BLaER1 treated with 17β-estradiol and CSF1 and Interleukin-3, amounts not matched to agents 10 nM and 100 nM (cell line): ENCODE results near the gene PCED1B.
A peak's percentile ranks its signal among the peaks of the same experiment; 100 is the strongest.

Experiments
- H3K27ac ChIP-seq, 11 experiments: shearing (Covaris generic); formaldehyde crosslinking; 2 replicates each; pipeline ENCODE4 v1.8.1; 2022
- H3K27me3 ChIP-seq, 11 experiments: shearing (Covaris generic); formaldehyde crosslinking; 2 replicates each; pipeline ENCODE4 v1.8.1; 2022
- H3K36me3 ChIP-seq, 11 experiments: shearing (Covaris generic); formaldehyde crosslinking; 2 replicates each; pipeline ENCODE4 v1.8.1; 2022
- H3K4me1 ChIP-seq, 10 experiments: shearing (Covaris generic); formaldehyde crosslinking; 2 replicates each; pipeline ENCODE4 v1.8.1; 2022
- H3K4me2 ChIP-seq, 11 experiments: shearing (Covaris generic); formaldehyde crosslinking; 2 replicates each; pipeline ENCODE4 v1.8.1; 2022
- H3K4me3 ChIP-seq, 10 experiments: shearing (Covaris generic); formaldehyde crosslinking; 2 replicates each; pipeline ENCODE4 v1.8.1; 2022
- H3K9ac ChIP-seq, 11 experiments: shearing (Covaris generic); formaldehyde crosslinking; 2 replicates each; pipeline ENCODE4 v1.8.1; 2022
- H3K9me3 ChIP-seq, 11 experiments: shearing (Covaris generic); formaldehyde crosslinking; replicated peaks in 1 of 11; 2 replicates each; pipeline ENCODE4 v1.8.1; 2022
- H4K20me1 ChIP-seq, 11 experiments: shearing (Covaris generic); formaldehyde crosslinking; 2 replicates each; pipeline ENCODE4 v1.8.1; 2022
- Cebpa-rat ChIP-seq, 11 experiments: shearing (Covaris generic); IDR thresholded peaks; 2 replicates each; pipeline ENCODE4 v1.8.1; 2022

Gene PCED1B

GRCh38 chr12:47082796-47083621, 3.6 kb downstream of the PCED1B start:
- H3K9ac ChIP-seq = no peak overlapping the region
- H3K4me1 ChIP-seq = peaks cover 19 to 61% (median 29%) of the 10 kb centered on the region in 10 experiments
- H4K20me1 ChIP-seq = peaks cover 0 to 2% (median 0%) of the 10 kb centered on the region in 11 experiments; a peak in 1 of 22 replicates
- 0 out of 22 replicates have a peak overlapping the region, but pooled peaks of 2 of the 11 experiments have one; percentile 0 to 28 for H3K4me2 ChIP-seq
- no peak for TF ChIP-seq Cebpa-rat (IDR thresholded peaks at IDR 0.05)
- H3K4me3 ChIP-seq = no peak overlapping the region
- H3K9me3 ChIP-seq = no peaks in the 10 kb centered on the region
- H3K36me3 ChIP-seq = no peaks in the 10 kb centered on the region
- no peak overlapping the region for H3K27ac ChIP-seq
- peaks cover 12 to 53% (median 47%) of the 10 kb centered on the region in 11 experiments for H3K27me3 ChIP-seq

GRCh38 chr12:47084172-47084571, 4.8 kb downstream of the PCED1B start:
- H3K27ac ChIP-seq = no peak overlapping the region
- peaks cover under 1 to 41% (median 35%) of the 10 kb centered on the region in 11 experiments; a peak in 21 of 22 replicates for H3K27me3 ChIP-seq
- no peak overlapping the region for H3K4me3 ChIP-seq
- H3K4me1 ChIP-seq = peaks cover 15 to 53% (median 24%) of the 10 kb centered on the region in 10 experiments
- no peaks in the 10 kb centered on the region for H3K9me3 ChIP-seq
- no peak overlapping the region for H3K9ac ChIP-seq
- H4K20me1 ChIP-seq = no peaks in the 10 kb centered on the region
- no peaks in the 10 kb centered on the region for H3K36me3 ChIP-seq
- peak overlapping the region in 2 of 11 experiments; percentile 58 to 80; a peak in 2 of 22 replicates for H3K4me2 ChIP-seq
- no peak for TF ChIP-seq Cebpa-rat (IDR thresholded peaks at IDR 0.05)

DNA sequence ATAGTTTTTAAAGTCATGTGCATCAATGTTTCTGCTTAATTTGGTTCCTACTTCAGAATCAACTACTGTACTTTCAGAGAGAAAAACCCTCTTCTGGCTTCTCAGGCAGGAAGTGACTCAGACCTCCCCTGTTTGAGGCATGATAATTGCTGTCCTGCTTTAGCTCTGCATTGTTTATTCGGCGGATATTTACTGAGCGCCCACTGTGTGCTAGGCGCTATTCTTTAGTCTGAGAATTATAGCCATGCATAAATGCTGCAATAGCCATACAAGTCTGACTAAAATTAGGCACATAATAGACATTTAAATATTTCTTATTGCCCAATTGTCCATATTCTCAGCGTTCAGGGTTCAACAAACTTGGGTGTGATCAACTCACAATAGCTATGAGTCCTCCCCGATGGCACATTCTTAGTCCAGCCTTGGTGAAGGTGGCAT, 6.4 kb downstream of the PCED1B start:
- H3K4me3 ChIP-seq = no peak overlapping the region
- TF ChIP-seq Cebpa-rat (IDR thresholded peaks at IDR 0.05) = no peak

DNA sequence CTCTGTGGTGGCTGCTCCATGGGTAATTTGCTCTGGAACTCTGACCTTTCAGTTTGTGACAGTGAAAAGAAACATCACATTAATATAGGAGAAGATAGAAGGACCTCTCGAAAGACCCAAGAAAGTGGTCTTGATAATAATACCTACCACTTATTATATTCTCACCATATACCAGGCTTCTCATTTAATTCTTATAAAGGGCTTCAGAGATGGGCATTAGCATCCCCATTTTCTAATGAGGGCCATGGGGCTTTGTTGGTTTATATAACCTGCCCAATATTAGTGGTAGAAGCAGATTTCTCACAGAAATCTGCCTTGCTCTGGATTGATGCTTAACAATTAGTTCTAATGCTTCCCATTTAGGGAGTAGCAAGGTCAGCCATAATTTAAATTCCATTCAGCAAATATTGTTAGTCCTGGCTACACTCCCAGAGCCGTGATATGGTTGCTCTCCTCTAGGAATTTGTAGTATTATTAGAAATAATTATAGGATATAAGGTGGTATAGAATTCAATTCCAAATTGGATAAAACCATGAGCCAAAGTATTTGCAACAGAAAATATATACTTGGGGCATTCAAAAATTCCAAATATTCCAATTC, 7.8 kb downstream of the PCED1B start:
- Histone ChIP-seq H3K9ac (no peak overlapping the region), H3K4me3 (no peak overlapping the region), H4K20me1 (no peaks in the 10 kb centered on the region), H3K4me2 (no peak overlapping the region), H3K4me1 (peaks cover 0 to 31% (median 7%) of the 10 kb centered on the region in 10 experiments; a peak in 10 of 20 replicates), H3K9me3 (peaks cover 0 to 16% (median 0%) of the 10 kb centered on the region in 11 experiments; a peak in 2 of 22 replicates), H3K27ac (no peak overlapping the region), H3K27me3 (peaks cover 0 to 11% (median 5%) of the 10 kb centered on the region in 11 experiments; a peak in 16 of 22 replicates), H3K36me3 (no peaks in the 10 kb centered on the region)
- TF ChIP-seq Cebpa-rat (IDR thresholded peaks at IDR 0.05) = no peak

More for the DNA sequence above, 6.4 kb downstream of the PCED1B start:
- Histone ChIP-seq H3K9me3 (peaks cover 0 to 12% (median 0%) of the 10 kb centered on the region in 11 experiments; a peak in 2 of 22 replicates), H3K36me3 (no peaks in the 10 kb centered on the region), H3K4me2 (peak overlapping the region in 5 of 11 experiments; percentile 0 to 80 (median 58); a peak in 7 of 22 replicates), H3K27me3 (peaks cover 0 to 24% (median 18%) of the 10 kb centered on the region in 11 experiments; a peak in 17 of 22 replicates), H3K27ac (no peak overlapping the region), H3K9ac (no peak overlapping the region; a peak in 1 of 22 replicates), H4K20me1 (no peaks in the 10 kb centered on the region), H3K4me1 (peaks cover 0 to 45% (median 12%) of the 10 kb centered on the region in 10 experiments; a peak in 17 of 20 replicates)

- no peaks in the 10 kb centered on the region for H4K20me1 ChIP-seq
- no peak overlapping the region for H3K4me2 ChIP-seq
- H3K9ac ChIP-seq = no peak overlapping the region
- peaks cover 0 to 16% (median 0%) of the 10 kb centered on the region in 11 experiments; a peak in 2 of 22 replicates for H3K9me3 ChIP-seq
- no peaks in the 10 kb centered on the region for H3K36me3 ChIP-seq
- no peak overlapping the region for H3K4me3 ChIP-seq
- H3K4me1 ChIP-seq = peaks cover 0 to 28% (median 7%) of the 10 kb centered on the region in 10 experiments; a peak in 10 of 20 replicates
- no peak overlapping the region for H3K27ac ChIP-seq
- TF ChIP-seq Cebpa-rat (IDR thresholded peaks at IDR 0.05) = no peak
- H3K27me3 ChIP-seq = 0 out of 22 replicates have a peak, but pooled peaks cover 0 to under 1% (median 0%) of the 10 kb centered on the region in 11 experiments
Measured at GRCh38 chr12:47088021-47088944, 8.9 kb downstream of the PCED1B start.

DNA sequence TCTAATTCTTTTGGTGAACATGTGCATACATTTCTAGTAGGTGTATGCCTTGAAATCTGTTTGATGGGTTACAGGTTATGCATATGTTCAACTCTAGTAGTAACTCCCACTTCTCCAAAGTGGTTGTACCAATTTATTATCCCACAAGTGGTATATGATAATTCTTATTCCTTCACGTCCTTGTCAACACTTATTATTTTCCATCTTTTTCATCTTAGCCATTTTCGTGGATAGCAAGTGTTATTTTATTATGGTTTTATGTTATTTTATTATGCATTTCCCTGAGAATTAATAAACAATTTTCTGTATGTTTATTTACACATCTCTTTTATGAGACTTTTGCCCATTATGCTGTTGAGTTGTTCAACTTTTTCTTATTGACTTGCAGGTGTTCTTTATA, 11.6 kb downstream of the PCED1B start:
- Histone ChIP-seq H3K4me2 (no peak overlapping the region), H3K9ac (no peak overlapping the region), H3K9me3 (peaks cover 0 to 16% (median 0%) of the 10 kb centered on the region in 11 experiments; a peak in 2 of 22 replicates), H4K20me1 (no peaks in the 10 kb centered on the region), H3K4me1 (peaks cover 0 to 9% (median under 1%) of the 10 kb centered on the region in 10 experiments; a peak in 10 of 20 replicates), H3K36me3 (no peaks in the 10 kb centered on the region), H3K27ac (no peak overlapping the region), H3K4me3 (no peak overlapping the region), H3K27me3 (no peaks in the 10 kb centered on the region)
- TF ChIP-seq Cebpa-rat (IDR thresholded peaks at IDR 0.05) = no peak

GRCh38 chr12:47094804-47095203, 15.4 kb downstream of the PCED1B start:
- no peak for TF ChIP-seq Cebpa-rat (IDR thresholded peaks at IDR 0.05)
- Histone ChIP-seq H4K20me1 (no peaks in the 10 kb centered on the region), H3K4me3 (no peak overlapping the region), H3K9me3 (peaks cover 0 to 13% (median 0%) of the 10 kb centered on the region in 11 experiments; a peak in 2 of 22 replicates), H3K36me3 (no peaks in the 10 kb centered on the region), H3K4me2 (no peak overlapping the region), H3K9ac (no peak overlapping the region), H3K4me1 (peaks cover 0 to 7% (median 0%) of the 10 kb centered on the region in 10 experiments; a peak in 1 of 20 replicates), H3K27ac (no peak overlapping the region), H3K27me3 (no peaks in the 10 kb centered on the region)
